Vagina (tissue), 2 donors: ENCODE results near the gene RAB8B. TPM values are rescaled to one million over a fixed set of nuclear protein-coding genes. Genes with fewer than 3 reads are reported as not detected.

Experiments used
- DNase-seq, 2 donors: peaks; one replicate each; pipeline ENCODE4 v3.0.0-alpha.2; 2017; ENCODE audit errors: extremely low spot score in 2 of 2
- H3K27ac ChIP-seq: fragments of 200-600 bp; sonication (generic); one replicate; pipeline ENCODE4 v1.5.1; 2019
- H3K27me3 ChIP-seq: fragments of 200-600 bp; sonication (generic); one replicate; pipeline ENCODE4 v1.5.1; 2019
- H3K36me3 ChIP-seq, 2 donors: fragments of 200-600 bp; sonication (generic); one replicate each; pipeline ENCODE4 v1.5.1; 2017 to 2019
- H3K4me1 ChIP-seq: fragments of 200-600 bp; sonication (generic); one replicate; pipeline ENCODE4 v1.5.1; 2019
- H3K4me3 ChIP-seq, 2 donors: fragments of 200-600 bp; sonication (generic); 1 replicate in 1 of 2; 2 replicates in 1 of 2; pipeline ENCODE4 v1.5.1; 2016 to 2019
- H3K9me3 ChIP-seq: fragments of 200-600 bp; sonication (generic); one replicate; pipeline ENCODE4 v1.5.1; 2019
- CTCF ChIP-seq, 3 experiments: fragments of 450-650 bp in 2 of 3; fragments of 200-600 bp in 1 of 3; sonication (generic) in 1 of 3; IDR thresholded peaks; one replicate each; pipeline ENCODE4 v1.5.1; 2017 to 2019; ENCODE audit warnings: antibody characterized with exemption in 3 of 3, mild to moderate bottlenecking in 2 of 3, moderate library complexity in 2 of 3
- POLR2A ChIP-seq, 2 donors: fragments of 450-650 bp; IDR thresholded peaks; one replicate each; pipeline ENCODE4 v1.6.1; 2017; ENCODE audit warnings: antibody characterized with exemption in 2 of 2, mild to moderate bottlenecking in 2 of 2, moderate library complexity in 2 of 2
- POLR2AphosphoS5 ChIP-seq, 2 donors: sonication (generic); formaldehyde crosslinking; IDR thresholded peaks; one replicate each; pipeline ENCODE4 v1.9.0; 2017; ENCODE audit warnings: antibody characterized with exemption in 2 of 2, mild to moderate bottlenecking in 2 of 2, low read depth in 1 of 2; ENCODE audit not compliant: insufficient read depth in 1 of 2
- intact Hi-C: fragments of 100-400 bp; cut with DNase I; formaldehyde crosslinking; loops from one replicate; pipeline ENCODE4 v1.15.1; 2023
- total RNA-seq: library from RNA; depleted of rRNA; stranded (reverse); fragments of >200 nt; gene quantifications from one replicate; pipeline ENCODE4 v1.2.3, GENCODE V29; 2016

The RAB8B gene
- total RNA-seq, 1 donor from 2014 or later, result 29.5 TPM

GRCh38 chr15:63169788-63170187, 19.6 kb upstream of the RAB8B start:
- H3K27me3 ChIP-seq, result no peaks in the 10 kb centered on the region
- no peaks in the 10 kb centered on the region for H3K4me1 ChIP-seq
- no peak overlapping the region for H3K4me3 ChIP-seq
- TF ChIP-seq POLR2AphosphoS5 (IDR thresholded peaks at IDR 0.05; ENCODE audit: insufficient read depth in 1 of 2, low read depth in 1 of 2), result no peak
- TF ChIP-seq CTCF (IDR thresholded peaks at IDR 0.05), result no peak
- TF ChIP-seq POLR2A (IDR thresholded peaks at IDR 0.05), result no peak
- no peaks in the 10 kb centered on the region for H3K9me3 ChIP-seq
- intact Hi-C loops, result no loop called here
- no peak for DNase-seq
- no peaks in the 10 kb centered on the region for H3K36me3 ChIP-seq
- no peak overlapping the region for H3K27ac ChIP-seq

GRCh38 chr15:63172376-63172775, 17.0 kb upstream of the RAB8B start:
- no peak for TF ChIP-seq POLR2AphosphoS5 (IDR thresholded peaks at IDR 0.05; ENCODE audit: insufficient read depth in 1 of 2, low read depth in 1 of 2)
- no peak for TF ChIP-seq POLR2A (IDR thresholded peaks at IDR 0.05)
- no peak for TF ChIP-seq CTCF (IDR thresholded peaks at IDR 0.05)
- intact Hi-C loops, result no loop called here
- no peak overlapping the region for H3K27ac ChIP-seq

GRCh38 chr15:63172851-63173451, 16.5 kb upstream of the RAB8B start:
- H3K9me3 ChIP-seq, result no peaks in the 10 kb centered on the region
- H3K27me3 ChIP-seq, result no peaks in the 10 kb centered on the region
- intact Hi-C loops, result no loop called here
- TF ChIP-seq CTCF (IDR thresholded peaks at IDR 0.05) (no peak), POLR2AphosphoS5 (IDR thresholded peaks at IDR 0.05; ENCODE audit: insufficient read depth in 1 of 2, low read depth in 1 of 2) (no peak), POLR2A (IDR thresholded peaks at IDR 0.05) (no peak)
- no peaks in the 10 kb centered on the region for H3K4me1 ChIP-seq
- no peaks in the 10 kb centered on the region for H3K36me3 ChIP-seq
- H3K4me3 ChIP-seq, result no peak overlapping the region
- H3K27ac ChIP-seq, result no peak overlapping the region
- DNase-seq, result no peak

More at GRCh38 chr15:63172376-63172775, 17.0 kb upstream of the RAB8B start:
- no peaks in the 10 kb centered on the region for H3K27me3 ChIP-seq
- no peak overlapping the region for H3K4me3 ChIP-seq
- no peak for DNase-seq
- H3K36me3 ChIP-seq, result no peaks in the 10 kb centered on the region
- no peaks in the 10 kb centered on the region for H3K9me3 ChIP-seq
- no peaks in the 10 kb centered on the region for H3K4me1 ChIP-seq

GRCh38 chr15:63176302-63176701, 13.1 kb upstream of the RAB8B start:
- Histone ChIP-seq H3K9me3 (no peaks in the 10 kb centered on the region), H3K4me1 (no peaks in the 10 kb centered on the region), H3K4me3 (no peak overlapping the region), H3K36me3 (no peaks in the 10 kb centered on the region), H3K27ac (no peak overlapping the region), H3K27me3 (no peaks in the 10 kb centered on the region)
- intact Hi-C loops, result no loop called here
- DNase-seq, result no peak
- TF ChIP-seq POLR2A (IDR thresholded peaks at IDR 0.05) (no peak), POLR2AphosphoS5 (IDR thresholded peaks at IDR 0.05; ENCODE audit: insufficient read depth in 1 of 2, low read depth in 1 of 2) (no peak), CTCF (IDR thresholded peaks at IDR 0.05) (no peak)

- Histone ChIP-seq H3K36me3 (no peaks in the 10 kb centered on the region), H3K4me1 (no peaks in the 10 kb centered on the region), H3K9me3 (no peaks in the 10 kb centered on the region), H3K27ac (no peak overlapping the region), H3K4me3 (no peak overlapping the region), H3K27me3 (no peaks in the 10 kb centered on the region)
- no peak for DNase-seq
- intact Hi-C loops, result no loop called here
- no peak for TF ChIP-seq POLR2AphosphoS5 (IDR thresholded peaks at IDR 0.05; ENCODE audit: insufficient read depth in 1 of 2, low read depth in 1 of 2)
- no peak for TF ChIP-seq CTCF (IDR thresholded peaks at IDR 0.05)
- no peak for TF ChIP-seq POLR2A (IDR thresholded peaks at IDR 0.05)
These were observed 11.4 kb upstream of the RAB8B start for GRCh38 chr15:63178034-63178433.
